ENCODE data around the gene EHBP1L1. TPM values are rescaled to one million over a fixed set of nuclear protein-coding genes. Genes with fewer than 3 reads are reported as not detected.

The EHBP1L1 gene
- total and polyA plus RNA-seq, 9 donors = 21.7 to 63.0 (median 40.3) TPM

GRCh38 chr11:65615229-65615949, 39.5 kb downstream of the EHBP1L1 start, which contains the start of gene PCNX3:
PCNX3 (plus strand) TSS chr11:65615776; CDS start chr11:65616312, 536 bp downstream.
- H3K4me1 ChIP-seq (ENCODE audit: insufficient read depth) = peaks cover 17% of the 10 kb centered on the region
- 0% methylated on average over 49 to 55 of the region's 55 CpGs for WGBS, 3 donors

GRCh38 chr11:65615950-65616574, 40.2 kb downstream of the EHBP1L1 start:
- Histone ChIP-seq H3K36me3 (no peaks in the 10 kb centered on the region), H3K27ac (peak overlapping the region; percentile 9 to 97), H3K9me3 (no peaks in the 10 kb centered on the region), H3K27me3 (no peaks in the 10 kb centered on the region), H3K4me3 (peak overlapping the region; percentile 86), H3K4me1 (ENCODE audit: insufficient read depth) (peaks cover 17% of the 10 kb centered on the region)
- intact Hi-C loops (cut with DNase I) = no loop called here
- 0 to 1% (median 1%) methylated on average over 20 to 50 of the region's 50 CpGs for WGBS, 3 donors
- no peak for DNase-seq
- TF ChIP-seq POLR2A (IDR thresholded peaks at IDR 0.05) = no peak

More at GRCh38 chr11:65615229-65615949, 39.5 kb downstream of the EHBP1L1 start, which contains the start of gene PCNX3:
- H3K9me3 ChIP-seq = no peaks in the 10 kb centered on the region
- peak; percentile 100 for DNase-seq
- intact Hi-C loops (cut with DNase I) = no loop called here
- peak within 1 kb of the TSS; percentile 75 to 97 for H3K27ac ChIP-seq
- no peaks in the 10 kb centered on the region for H3K36me3 ChIP-seq
- no peaks in the 10 kb centered on the region for H3K27me3 ChIP-seq
- TF ChIP-seq POLR2A (IDR thresholded peaks at IDR 0.05) (peak; percentile 18), CTCF (IDR thresholded peaks at IDR 0.05) (no peak), EP300 (IDR thresholded peaks at IDR 0.05) (peak; percentile 83)
- peak within 1 kb of the TSS; percentile 86 for H3K4me3 ChIP-seq

GRCh38 chr11:65616575-65617001, 40.7 kb downstream of the EHBP1L1 start:
- H3K27me3 ChIP-seq = no peaks in the 10 kb centered on the region
- H3K4me1 ChIP-seq (ENCODE audit: insufficient read depth) = peaks cover 17% of the 10 kb centered on the region
- WGBS, 3 donors = 51 to 61% (median 51%) methylated on average over 10 of the region's 10 CpGs
- intact Hi-C loops (cut with DNase I) = no loop called here
- peak in 1 of 5 donors; percentile 41 for DNase-seq
- TF ChIP-seq CTCF (IDR thresholded peaks at IDR 0.05) (no peak), EP300 (IDR thresholded peaks at IDR 0.05) (no peak), POLR2A (IDR thresholded peaks at IDR 0.05) (no peak)
- H3K27ac ChIP-seq = peak overlapping the region in 1 of 2 donors; percentile 97
- H3K4me3 ChIP-seq = peak overlapping the region; percentile 86
- H3K36me3 ChIP-seq = no peaks in the 10 kb centered on the region
- no peaks in the 10 kb centered on the region for H3K9me3 ChIP-seq

GRCh38 chr11:65617136-65617850, 41.4 kb downstream of the EHBP1L1 start:
- peak in 1 of 5 donors; percentile 31 for DNase-seq
- H3K27ac ChIP-seq = no peak overlapping the region
- H3K36me3 ChIP-seq = no peaks in the 10 kb centered on the region
- peaks cover 15% of the 10 kb centered on the region for H3K4me1 ChIP-seq (ENCODE audit: insufficient read depth)
- H3K9me3 ChIP-seq = no peaks in the 10 kb centered on the region
- 85 to 88% (median 87%) methylated on average over 17 of the region's 17 CpGs for WGBS, 3 donors
- no peak for TF ChIP-seq EP300 (IDR thresholded peaks at IDR 0.05)
- no peak overlapping the region for H3K4me3 ChIP-seq
- intact Hi-C loops (cut with DNase I) = no loop called here
- H3K27me3 ChIP-seq = no peaks in the 10 kb centered on the region

GRCh38 chr11:65617990-65618751, 42.3 kb downstream of the EHBP1L1 start:
- peak in 1 of 5 donors; percentile 40 for DNase-seq
- intact Hi-C loops (cut with DNase I) = loop anchor here in 1 of 4 donors (2.0 kb wide), 1 partner anchor 151 kb away; no protein-coding TSS in a partner anchor
- Histone ChIP-seq H3K36me3 (no peaks in the 10 kb centered on the region), H3K9me3 (no peaks in the 10 kb centered on the region), H3K4me3 (no peak overlapping the region), H3K27ac (no peak overlapping the region), H3K4me1 (ENCODE audit: insufficient read depth) (peaks cover 6% of the 10 kb centered on the region), H3K27me3 (no peaks in the 10 kb centered on the region)
- 88 to 90% (median 88%) methylated on average over 25 to 33 of the region's 33 CpGs for WGBS, 3 donors
- TF ChIP-seq EP300 (IDR thresholded peaks at IDR 0.05) (no peak), CTCF (IDR thresholded peaks at IDR 0.05) (no peak), POLR2A (IDR thresholded peaks at IDR 0.05) (no peak)

All from ovary (tissue), 9 donors.